ENCODE data around the gene UBE2H. TPM values are rescaled to one million over a fixed set of nuclear protein-coding genes. Genes with fewer than 3 reads are reported as not detected.

UBE2H gene
- total RNA-seq, 1 donor from 2014 or later, result 27.1 TPM

DNA sequence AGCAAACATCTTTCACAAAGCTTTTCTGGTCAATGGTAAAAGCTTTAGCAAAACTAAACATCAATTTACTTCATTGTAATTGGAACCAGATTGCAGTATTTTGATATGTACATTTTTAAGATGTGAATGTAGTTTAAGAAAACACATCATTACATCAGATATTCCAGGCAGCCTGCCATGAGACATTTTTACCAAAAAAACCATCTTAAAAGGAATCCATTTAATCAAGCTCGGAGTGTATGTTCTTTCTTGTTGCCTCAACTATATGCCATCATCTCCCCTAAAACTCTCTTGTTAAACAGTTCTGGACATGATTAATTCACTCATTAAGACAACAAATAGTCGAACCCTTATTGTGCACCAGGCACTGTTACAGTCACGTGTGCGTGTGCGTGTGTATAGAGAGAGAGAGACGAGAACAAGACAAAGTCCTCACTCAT, 97.5 kb downstream of the UBE2H start:
- no peak for DNase-seq (ENCODE audit: low spot score)
- Mint-ChIP-seq H3K36me3 (ENCODE audit: low read depth) (peaks cover 6% of the 10 kb centered on the region), H3K4me3 (no peak overlapping the region), H3K27me3 (ENCODE audit: insufficient read depth) (no peaks in the 10 kb centered on the region), H3K9me3 (no peaks in the 10 kb centered on the region), H3K4me1 (ENCODE audit: low read depth) (peaks cover 34% of the 10 kb centered on the region), H3K27ac (no peak overlapping the region)
- intact Hi-C loops (cut with micrococcal nuclease), result no loop called here

DNA sequence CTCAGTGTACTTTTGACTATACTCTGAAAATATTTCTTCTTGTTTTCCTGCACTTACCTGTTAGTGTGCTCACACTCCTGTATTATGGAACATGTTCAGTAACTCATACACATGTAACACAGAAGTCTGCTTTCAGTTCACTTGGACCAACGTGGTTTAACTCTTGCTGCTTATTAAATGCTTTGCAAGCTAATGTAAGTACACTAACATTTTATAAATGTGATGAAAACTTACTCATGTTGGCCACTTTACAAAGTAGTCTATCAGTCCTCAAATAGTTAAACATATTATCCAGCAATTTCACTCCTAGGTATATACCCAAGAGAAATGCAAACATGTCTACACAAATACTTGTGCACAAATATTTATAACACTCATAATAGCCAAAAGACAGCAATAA, 98.4 kb downstream of the UBE2H start:
- no peaks in the 10 kb centered on the region for H3K27me3 Mint-ChIP-seq (ENCODE audit: insufficient read depth)
- no peaks in the 10 kb centered on the region for H3K9me3 Mint-ChIP-seq
- peaks cover 4% of the 10 kb centered on the region for H3K36me3 Mint-ChIP-seq (ENCODE audit: low read depth)
- no peak overlapping the region for H3K4me3 Mint-ChIP-seq
- H3K27ac Mint-ChIP-seq, result no peak overlapping the region
- no peak for DNase-seq (ENCODE audit: low spot score)
- peaks cover 25% of the 10 kb centered on the region for H3K4me1 Mint-ChIP-seq (ENCODE audit: low read depth)
- intact Hi-C loops (cut with micrococcal nuclease), result no loop called here

DNA sequence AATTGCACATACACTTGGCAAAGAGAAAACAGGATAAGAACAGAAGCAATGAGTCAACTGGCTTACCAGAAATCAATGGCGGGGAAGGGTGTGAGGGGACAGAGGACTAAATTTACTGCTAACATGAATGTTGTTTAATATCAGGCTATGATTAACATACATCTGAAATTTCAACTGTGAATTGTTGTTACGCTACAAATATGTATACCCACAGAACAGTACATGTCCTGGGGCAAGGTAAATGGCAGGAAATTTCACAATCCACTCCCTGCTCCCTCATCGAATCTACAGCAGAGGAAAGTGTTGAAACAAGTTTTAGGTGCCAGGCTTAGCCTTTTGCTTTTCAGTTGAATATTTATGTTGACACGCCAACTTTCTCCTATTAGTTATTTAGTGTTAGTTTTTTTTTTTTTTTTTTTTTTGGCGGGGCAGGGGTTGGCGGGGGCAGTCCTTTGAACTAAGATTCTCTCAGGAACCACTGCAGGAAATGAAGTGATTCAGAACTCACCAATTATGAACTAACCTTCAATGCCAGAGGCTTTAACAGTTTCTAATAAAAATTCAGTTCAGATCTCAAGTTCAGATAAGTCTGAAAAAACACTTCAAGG, 99.0 kb downstream of the UBE2H start:
- Mint-ChIP-seq H3K4me3 (no peak overlapping the region), H3K27me3 (ENCODE audit: insufficient read depth) (no peaks in the 10 kb centered on the region), H3K9me3 (no peaks in the 10 kb centered on the region), H3K36me3 (ENCODE audit: low read depth) (peaks cover 4% of the 10 kb centered on the region), H3K4me1 (ENCODE audit: low read depth) (peaks cover 21% of the 10 kb centered on the region), H3K27ac (no peak overlapping the region)
- no peak for DNase-seq (ENCODE audit: low spot score)
- intact Hi-C loops (cut with micrococcal nuclease), result no loop called here

DNA sequence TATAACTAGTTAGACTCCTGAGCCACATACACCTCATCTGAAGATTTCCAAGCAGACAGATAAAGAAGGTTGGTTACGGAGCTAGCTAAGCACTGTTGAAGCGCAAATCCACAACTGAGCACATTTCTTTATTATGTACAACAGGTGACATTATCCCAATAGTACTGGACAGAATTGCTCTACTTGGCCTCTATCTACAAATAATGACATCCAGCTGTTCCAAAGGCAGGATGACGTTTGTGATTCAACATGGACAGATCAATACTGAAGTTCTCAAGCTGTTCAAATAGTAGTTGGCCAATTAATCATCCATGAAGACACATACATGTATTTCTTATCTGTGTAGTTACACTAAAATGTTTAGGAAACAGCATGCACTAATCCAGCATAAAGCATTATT, 101.0 kb downstream of the UBE2H start:
- Mint-ChIP-seq H3K4me1 (ENCODE audit: low read depth) (peaks cover 21% of the 10 kb centered on the region), H3K4me3 (no peak overlapping the region), H3K36me3 (ENCODE audit: low read depth) (peaks cover 1% of the 10 kb centered on the region), H3K9me3 (no peaks in the 10 kb centered on the region), H3K27ac (no peak overlapping the region), H3K27me3 (ENCODE audit: insufficient read depth) (no peaks in the 10 kb centered on the region)
- no peak for DNase-seq (ENCODE audit: low spot score)
- intact Hi-C loops (cut with micrococcal nuclease), result no loop called here

DNA sequence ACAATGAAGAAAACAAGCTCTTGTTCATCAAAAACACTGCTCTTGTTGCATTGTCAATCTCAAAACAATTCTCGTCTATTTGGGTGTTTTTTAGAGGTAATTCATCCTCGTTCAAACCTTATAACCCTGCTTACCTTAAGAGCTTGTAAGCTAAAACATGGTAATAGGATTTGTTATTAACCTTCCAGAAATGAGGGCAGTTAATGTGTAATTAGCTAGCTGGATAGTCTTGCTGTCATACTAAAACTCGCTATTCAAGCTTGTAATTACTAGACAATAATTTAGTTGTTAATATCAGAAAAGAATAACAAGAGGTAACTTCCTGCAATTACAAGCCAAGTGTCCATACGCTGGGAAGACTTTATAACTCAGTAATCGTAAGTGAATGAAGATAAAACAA, 101.6 kb downstream of the UBE2H start:
- Mint-ChIP-seq H3K4me3 (no peak overlapping the region), H3K4me1 (ENCODE audit: low read depth) (peaks cover 18% of the 10 kb centered on the region), H3K27ac (no peak overlapping the region), H3K36me3 (ENCODE audit: low read depth) (peaks cover 1% of the 10 kb centered on the region), H3K27me3 (ENCODE audit: insufficient read depth) (no peaks in the 10 kb centered on the region), H3K9me3 (no peaks in the 10 kb centered on the region)
- intact Hi-C loops (cut with micrococcal nuclease), result no loop called here
- DNase-seq (ENCODE audit: low spot score), result no peak

DNA sequence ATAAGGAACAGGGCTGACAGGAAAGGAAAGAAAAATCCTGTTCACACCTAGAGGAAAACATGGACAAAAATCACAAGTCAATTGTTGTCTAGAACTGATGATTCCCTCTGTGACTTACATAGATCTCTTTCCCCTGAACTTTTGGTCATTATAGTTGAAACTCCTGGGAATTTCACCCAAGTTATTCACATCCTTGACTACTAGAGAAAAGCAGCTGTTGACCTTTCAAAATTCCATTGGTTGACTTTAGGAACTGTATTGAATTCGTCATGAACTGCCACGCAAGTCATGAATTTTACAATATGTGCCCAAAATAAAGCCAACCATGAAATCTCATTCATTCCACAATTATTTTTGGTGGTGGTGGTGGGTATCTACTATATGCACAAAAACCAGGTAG, 104.3 kb downstream of the UBE2H start:
- Mint-ChIP-seq H3K27ac (no peak overlapping the region), H3K4me3 (no peak overlapping the region), H3K4me1 (ENCODE audit: low read depth) (peaks cover 22% of the 10 kb centered on the region), H3K9me3 (no peaks in the 10 kb centered on the region), H3K27me3 (ENCODE audit: insufficient read depth) (no peaks in the 10 kb centered on the region), H3K36me3 (ENCODE audit: low read depth) (peaks cover 4% of the 10 kb centered on the region)
- intact Hi-C loops (cut with micrococcal nuclease), result no loop called here
- no peak for DNase-seq (ENCODE audit: low spot score)

DNA sequence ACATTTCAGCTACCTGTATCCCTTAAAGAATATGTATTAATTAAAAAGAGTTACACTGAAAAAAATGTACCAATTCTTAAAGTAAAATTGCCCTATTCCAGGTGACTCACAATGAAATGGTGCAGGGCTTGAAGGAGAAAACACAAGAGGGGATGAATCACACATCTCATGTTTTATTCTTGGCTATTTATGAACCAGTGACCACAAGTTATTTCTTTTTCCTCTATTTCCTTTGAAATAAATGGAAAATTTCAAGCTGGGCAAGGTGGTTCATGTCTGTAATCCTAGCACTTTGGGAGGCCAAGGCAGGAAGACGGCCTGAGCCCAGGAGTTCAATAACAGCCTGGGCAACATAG, 106.8 kb downstream of the UBE2H start:
- H3K36me3 Mint-ChIP-seq (ENCODE audit: low read depth), result peaks cover 4% of the 10 kb centered on the region
- peaks cover 28% of the 10 kb centered on the region for H3K4me1 Mint-ChIP-seq (ENCODE audit: low read depth)
- H3K4me3 Mint-ChIP-seq, result no peak overlapping the region
- H3K27me3 Mint-ChIP-seq (ENCODE audit: insufficient read depth), result no peaks in the 10 kb centered on the region
- intact Hi-C loops (cut with micrococcal nuclease), result no loop called here
- no peaks in the 10 kb centered on the region for H3K9me3 Mint-ChIP-seq
- no peak for DNase-seq (ENCODE audit: low spot score)
- H3K27ac Mint-ChIP-seq, result no peak overlapping the region

DNA sequence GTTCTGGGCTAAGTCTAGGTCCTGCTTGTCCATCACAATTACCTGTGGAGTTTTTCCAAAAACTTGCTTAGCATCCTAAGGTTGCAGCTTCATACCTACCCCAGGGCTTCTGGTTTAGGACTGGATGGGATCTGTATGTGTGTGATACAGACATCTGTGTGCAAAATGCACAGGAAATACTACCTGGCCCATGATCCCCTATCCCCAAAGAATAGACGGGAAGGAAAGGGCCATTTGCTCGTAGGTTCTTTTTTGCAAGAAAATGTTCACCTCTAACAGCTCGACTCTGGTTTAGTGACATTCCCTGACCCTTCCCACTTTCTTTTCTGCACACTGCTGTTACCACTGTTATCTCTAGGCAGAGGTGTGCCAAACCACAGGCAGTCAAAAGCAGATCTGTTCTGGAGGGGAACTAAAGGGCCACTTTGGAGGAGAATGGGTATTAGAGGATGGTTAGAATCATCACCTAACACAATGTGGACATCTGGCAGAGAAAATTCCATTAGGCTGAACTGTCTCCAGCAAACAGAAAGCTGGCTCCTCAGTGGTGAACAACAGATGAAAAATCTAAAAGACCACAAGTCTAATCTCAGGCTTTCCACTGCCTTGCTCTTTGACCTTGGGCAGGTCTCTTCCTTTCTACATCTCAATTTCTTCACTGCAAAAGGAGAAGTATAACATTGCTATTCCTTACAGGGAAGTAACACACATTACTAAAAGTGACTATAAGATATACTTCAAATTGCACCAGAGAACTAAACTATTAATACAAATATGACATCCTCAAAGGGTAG, 107.4 kb downstream of the UBE2H start:
- peaks cover 4% of the 10 kb centered on the region for H3K36me3 Mint-ChIP-seq (ENCODE audit: low read depth)
- H3K27me3 Mint-ChIP-seq (ENCODE audit: insufficient read depth), result no peaks in the 10 kb centered on the region
- no peak overlapping the region for H3K27ac Mint-ChIP-seq
- no peak for DNase-seq (ENCODE audit: low spot score)
- no peak overlapping the region for H3K4me3 Mint-ChIP-seq
- intact Hi-C loops (cut with micrococcal nuclease), result no loop called here
- no peaks in the 10 kb centered on the region for H3K9me3 Mint-ChIP-seq
- peaks cover 33% of the 10 kb centered on the region for H3K4me1 Mint-ChIP-seq (ENCODE audit: low read depth)

DNA sequence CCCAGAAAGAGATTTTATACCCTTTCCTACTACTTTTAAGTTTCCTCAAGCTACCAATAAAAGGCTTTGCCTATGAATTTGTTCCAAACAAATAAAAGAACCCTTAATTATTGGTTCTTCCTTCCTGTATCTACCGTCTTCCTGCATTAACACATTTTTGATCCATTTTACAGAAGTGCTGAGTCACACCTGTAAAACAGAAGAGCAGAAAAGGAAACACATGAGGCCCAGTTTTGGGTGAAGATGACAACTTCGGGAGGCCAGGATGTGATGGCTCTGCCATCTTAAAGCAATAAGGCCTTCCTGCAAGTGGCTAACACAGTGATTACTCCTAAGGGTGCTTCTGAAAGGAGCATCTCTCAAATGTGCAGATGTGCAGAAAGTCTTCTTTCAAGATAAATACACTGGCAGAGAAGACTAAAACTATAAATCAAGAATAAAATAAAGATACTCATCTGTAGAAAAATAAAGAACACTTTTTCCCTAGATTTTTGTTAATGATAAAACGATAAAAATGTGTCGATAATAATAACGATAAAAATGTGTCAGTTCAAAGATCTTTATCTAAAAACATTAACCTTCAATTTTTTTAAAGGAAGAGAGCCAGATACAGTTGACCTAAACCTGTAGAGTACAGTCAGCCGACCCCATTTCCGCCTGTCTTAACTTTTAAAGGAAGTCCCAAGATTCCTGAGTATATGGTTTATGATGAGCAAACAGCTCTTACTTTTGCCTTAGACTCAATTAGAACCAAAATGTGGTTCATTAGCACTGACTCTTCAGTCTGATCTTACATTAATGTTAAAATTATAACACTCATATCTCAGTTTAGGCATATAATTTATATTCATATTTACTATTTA, 108.6 kb downstream of the UBE2H start:
- intact Hi-C loops (cut with micrococcal nuclease), result loop anchor here (5.0 kb wide), 1 partner anchor 108 kb away; the partner anchor contains the start of gene UBE2H
- Mint-ChIP-seq H3K4me1 (ENCODE audit: low read depth) (peaks cover 33% of the 10 kb centered on the region), H3K36me3 (ENCODE audit: low read depth) (peaks cover 5% of the 10 kb centered on the region), H3K9me3 (no peaks in the 10 kb centered on the region), H3K4me3 (no peak overlapping the region), H3K27ac (peak overlapping the region; percentile 74), H3K27me3 (ENCODE audit: insufficient read depth) (no peaks in the 10 kb centered on the region)
- DNase-seq (ENCODE audit: low spot score), result peak; percentile 4

DNA sequence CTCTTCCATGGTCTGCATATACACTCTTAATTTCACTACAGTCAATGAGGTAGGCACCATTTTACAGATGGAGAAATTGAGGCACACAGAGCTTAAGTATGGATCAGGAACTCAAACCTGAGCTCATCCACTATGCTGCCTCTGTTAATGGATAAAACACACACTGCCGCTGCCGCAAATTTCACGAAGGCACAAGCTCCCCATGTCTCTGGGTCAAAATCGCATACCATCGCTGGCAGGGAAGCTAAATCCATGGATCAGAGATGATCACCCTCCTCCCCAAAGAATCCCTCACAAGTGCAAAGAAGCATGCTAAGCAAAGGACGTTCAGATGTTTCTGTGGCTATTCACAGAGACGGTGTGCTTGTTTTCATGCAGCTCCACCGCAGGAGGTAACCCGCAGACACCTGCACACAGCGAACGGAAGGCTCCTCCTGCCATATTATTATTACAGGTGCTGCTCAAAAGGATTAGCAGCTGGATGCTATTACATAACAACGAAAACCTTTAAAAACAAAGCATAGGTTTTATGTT, 109.3 kb downstream of the UBE2H start:
- Mint-ChIP-seq H3K4me1 (ENCODE audit: low read depth) (peaks cover 33% of the 10 kb centered on the region), H3K9me3 (no peaks in the 10 kb centered on the region), H3K4me3 (no peak overlapping the region), H3K27ac (no peak overlapping the region), H3K27me3 (ENCODE audit: insufficient read depth) (no peaks in the 10 kb centered on the region), H3K36me3 (ENCODE audit: low read depth) (peaks cover 10% of the 10 kb centered on the region)
- intact Hi-C loops (cut with micrococcal nuclease), result loop anchor here (5.0 kb wide), 1 partner anchor 109 kb away; the partner anchor contains the start of gene UBE2H
- DNase-seq (ENCODE audit: low spot score), result no peak

DNA sequence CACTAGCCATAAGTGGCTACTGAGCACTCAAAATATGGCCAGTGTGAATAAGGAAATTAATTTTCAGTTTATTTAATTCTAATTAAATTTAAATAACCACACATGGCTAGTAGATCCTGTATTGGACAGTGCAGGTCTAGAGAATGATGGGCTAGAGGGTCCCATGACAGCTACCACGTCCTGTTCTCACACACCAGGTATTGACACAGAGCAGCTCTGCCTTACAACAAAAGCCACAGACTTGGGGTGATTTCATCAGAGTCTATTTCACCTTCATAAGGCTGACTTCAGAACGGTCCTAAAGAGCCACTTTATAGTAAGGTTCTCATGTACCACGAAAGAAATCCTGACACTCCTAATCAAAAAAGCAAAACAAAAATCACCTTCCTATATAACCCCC, 111.3 kb downstream of the UBE2H start:
- no peak overlapping the region for H3K27ac Mint-ChIP-seq
- no peaks in the 10 kb centered on the region for H3K27me3 Mint-ChIP-seq (ENCODE audit: insufficient read depth)
- no peak overlapping the region for H3K4me3 Mint-ChIP-seq
- H3K36me3 Mint-ChIP-seq (ENCODE audit: low read depth), result peaks cover 10% of the 10 kb centered on the region
- intact Hi-C loops (cut with micrococcal nuclease), result loop anchor here (5.0 kb wide), 1 partner anchor 111 kb away; the partner anchor contains the start of gene UBE2H
- DNase-seq (ENCODE audit: low spot score), result no peak
- peaks cover 33% of the 10 kb centered on the region for H3K4me1 Mint-ChIP-seq (ENCODE audit: low read depth)
- H3K9me3 Mint-ChIP-seq, result no peaks in the 10 kb centered on the region

DNA sequence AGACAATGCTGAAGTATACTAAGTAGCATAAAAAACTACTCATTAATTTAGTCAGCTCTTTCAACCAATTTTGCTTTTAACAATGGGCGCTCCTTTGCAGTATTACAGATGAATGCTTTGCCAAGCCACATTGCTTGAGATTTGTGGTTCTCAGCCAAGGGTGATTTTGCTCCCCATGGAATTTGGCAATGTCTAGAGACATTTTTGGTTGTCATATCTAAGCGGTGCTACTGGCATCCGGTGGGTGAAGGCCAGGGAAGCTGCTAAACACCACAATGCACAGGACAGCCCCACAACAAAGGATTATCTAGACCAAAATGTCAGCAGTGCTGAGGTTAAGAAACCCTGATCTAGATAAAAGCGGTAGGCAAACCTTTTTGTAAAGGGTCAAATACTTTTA, 112.0 kb downstream of the UBE2H start:
- no peak overlapping the region for H3K27ac Mint-ChIP-seq

More for the DNA sequence above, 112.0 kb downstream of the UBE2H start:
- no peak overlapping the region for H3K4me3 Mint-ChIP-seq
- no peak for DNase-seq (ENCODE audit: low spot score)
- intact Hi-C loops (cut with micrococcal nuclease), result loop anchor here (5.0 kb wide), 1 partner anchor 112 kb away; the partner anchor contains the start of gene UBE2H
- peaks cover 10% of the 10 kb centered on the region for H3K36me3 Mint-ChIP-seq (ENCODE audit: low read depth)
- no peaks in the 10 kb centered on the region for H3K27me3 Mint-ChIP-seq (ENCODE audit: insufficient read depth)
- H3K4me1 Mint-ChIP-seq (ENCODE audit: low read depth), result peaks cover 30% of the 10 kb centered on the region
- H3K9me3 Mint-ChIP-seq, result no peaks in the 10 kb centered on the region

Measured in activated T-helper 1 cell treated with anti-CD3 and anti-CD28 coated beads, Interleukin-12 subunit alpha, Interleukin-12 subunit beta, Interleukin-2, Interleukin-4 antibody, amounts not matched to agents 30 ng/mL and 10 ng/mL and 1 ng/mL, durations not matched to agents 14 hours and 24 hours and 36 hours (primary cell).